ENCODE data around the gene SPATA31D4.
"Not testable (repeated sequence)": the region's sequence is repeated elsewhere in the genome, so short reads cannot be mapped to it uniquely, and the experiment has no call there.

Gene SPATA31D4

GRCh38 chr9:81928305-81928704, at the start of gene SPATA31D4:
TSS of gene SPATA31D4 (plus strand) at chr9:81928428. CDS start at chr9:81928514, 86 bp downstream.
- not testable (repeated sequence) for DNase-seq

DNA sequence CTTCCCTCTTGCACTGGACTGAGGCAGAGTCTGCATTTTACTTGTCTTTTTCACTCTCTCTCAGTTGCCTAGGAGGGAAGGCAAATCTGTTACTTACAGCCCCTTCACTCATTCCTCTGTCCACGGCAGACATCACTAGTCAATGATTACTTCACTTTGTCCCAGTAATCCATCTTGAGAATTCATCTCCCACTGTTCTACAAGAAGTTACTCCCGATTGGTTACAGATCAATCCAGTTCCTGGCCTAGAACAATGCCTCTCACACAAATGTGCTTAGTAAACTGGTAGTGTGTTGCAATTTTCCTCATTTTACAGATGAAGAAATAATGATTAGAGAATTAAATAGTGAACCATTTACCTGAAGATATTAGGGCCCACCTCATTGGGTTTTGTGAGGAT, 49.7 kb upstream of the SPATA31D4 start:
- DNase-seq, result no peak

- no peak for DNase-seq
Measured at GRCh38 chr9:81879501-81879916, 48.7 kb upstream of the SPATA31D4 start.

GRCh38 chr9:81885602-81886001, 42.6 kb upstream of the SPATA31D4 start:
- DNase-seq, result no peak

DNA sequence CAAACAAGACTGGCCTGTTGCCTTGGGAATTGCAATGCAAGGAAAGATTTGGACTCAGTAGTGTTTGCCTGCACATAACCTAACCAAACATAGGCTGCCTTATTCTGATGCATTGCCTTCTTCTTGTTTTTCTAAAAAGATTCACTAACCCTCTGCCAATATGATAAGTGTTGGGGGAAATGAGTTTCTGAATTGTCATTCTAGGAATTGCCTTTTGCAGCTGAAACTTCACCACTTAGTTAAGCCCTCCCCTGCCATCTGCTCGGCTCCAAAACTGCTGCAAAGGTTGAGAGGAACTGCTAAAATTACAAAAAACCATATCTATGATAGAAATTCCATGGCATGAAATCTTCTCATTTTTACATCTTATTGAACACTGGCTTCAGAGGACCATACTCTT, 41.6 kb upstream of the SPATA31D4 start:
- no peak for DNase-seq

- DNase-seq, result no peak
Measured at GRCh38 chr9:81890104-81890503, 38.1 kb upstream of the SPATA31D4 start.

- no peak for DNase-seq
Measured at GRCh38 chr9:81892440-81892839, 35.8 kb upstream of the SPATA31D4 start.

- DNase-seq, result no peak
Measured at GRCh38 chr9:81893929-81894328, 34.3 kb upstream of the SPATA31D4 start.

DNA sequence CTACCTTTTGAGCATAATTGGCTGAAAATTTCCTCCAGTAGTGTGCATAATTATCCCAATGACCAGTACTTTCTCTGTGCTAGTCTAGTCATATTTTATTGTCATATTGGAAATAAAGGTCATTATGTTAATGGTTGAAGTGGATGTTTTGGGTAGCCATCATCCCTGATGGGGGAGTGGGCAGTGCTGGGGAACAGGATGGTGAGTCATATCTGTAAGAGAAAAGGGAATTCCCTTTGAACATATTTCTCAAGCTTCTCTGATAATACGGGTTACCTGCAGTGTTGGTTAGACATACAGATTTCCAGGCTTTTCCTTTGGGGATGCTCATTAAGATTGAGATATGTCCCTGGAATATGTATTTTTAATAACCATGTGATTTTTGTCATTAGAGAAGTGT, 33.3 kb upstream of the SPATA31D4 start:
- DNase-seq, result no peak

GRCh38 chr9:81896070-81896469, 32.2 kb upstream of the SPATA31D4 start:
- no peak for DNase-seq

DNA sequence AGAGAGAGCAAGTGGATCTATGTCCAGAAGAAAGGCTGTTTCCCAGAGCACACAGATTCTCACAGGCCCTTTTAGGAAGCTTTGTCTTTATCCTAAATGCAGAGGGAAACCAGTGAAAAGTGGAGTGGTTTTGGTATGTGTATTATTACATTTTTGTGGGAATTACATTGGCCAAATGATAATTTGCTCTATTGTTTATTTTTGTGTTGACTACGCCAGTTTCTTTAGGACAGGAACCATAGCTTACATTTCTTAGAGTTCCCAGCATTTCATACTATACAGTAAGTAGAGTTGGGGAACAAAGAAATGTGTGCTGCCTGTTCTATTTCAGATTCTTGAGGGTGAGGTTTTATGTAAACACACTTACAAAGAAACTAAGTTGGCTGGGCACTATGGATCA, 29.4 kb upstream of the SPATA31D4 start:
- DNase-seq, result no peak

- no peak for DNase-seq
Measured at GRCh38 chr9:81902196-81902595, 26.0 kb upstream of the SPATA31D4 start.

- DNase-seq, result no peak
Measured at GRCh38 chr9:81902626-81903025, 25.6 kb upstream of the SPATA31D4 start.

DNA sequence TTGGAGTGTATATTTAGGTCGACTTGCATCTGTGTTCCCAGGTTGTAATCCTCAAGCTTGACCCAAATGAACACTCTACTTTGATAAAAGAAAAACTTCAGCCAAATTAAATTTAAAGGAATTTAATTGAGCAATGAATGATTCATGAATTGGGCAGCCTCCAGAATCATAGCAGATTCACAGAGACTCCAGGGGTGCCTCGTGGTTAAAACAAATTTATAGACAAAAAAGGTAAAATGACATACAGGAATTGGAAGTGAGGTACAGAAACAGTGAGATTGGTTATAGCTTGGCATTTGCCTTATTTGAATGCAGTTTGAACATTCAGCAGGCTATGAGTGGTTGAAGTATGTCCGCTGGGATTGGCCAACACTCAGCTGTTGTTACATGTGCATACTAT, 21.6 kb upstream of the SPATA31D4 start:
- no peak for DNase-seq

DNA sequence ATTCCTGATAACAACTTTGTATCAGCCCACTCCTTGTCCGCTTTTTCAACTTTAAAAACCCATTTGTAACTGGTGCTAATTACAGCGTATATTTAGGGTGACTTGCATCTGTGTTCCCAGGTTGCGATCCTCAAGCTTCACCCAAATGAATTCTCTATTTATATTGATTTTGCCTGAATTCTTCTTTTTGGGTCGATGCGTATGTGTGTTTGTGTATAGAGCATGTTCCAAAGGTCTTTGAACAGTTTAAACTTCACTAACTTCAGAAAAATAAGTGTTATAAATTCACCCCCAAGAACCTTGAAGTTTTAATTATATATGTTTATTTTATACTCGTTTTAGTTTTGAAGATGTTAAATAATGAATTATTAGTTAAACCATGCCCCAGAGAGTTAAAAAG, 16.1 kb upstream of the SPATA31D4 start:
- DNase-seq, result no peak

- no peak for DNase-seq
Measured at GRCh38 chr9:81915801-81916505, 12.3 kb upstream of the SPATA31D4 start.

DNA sequence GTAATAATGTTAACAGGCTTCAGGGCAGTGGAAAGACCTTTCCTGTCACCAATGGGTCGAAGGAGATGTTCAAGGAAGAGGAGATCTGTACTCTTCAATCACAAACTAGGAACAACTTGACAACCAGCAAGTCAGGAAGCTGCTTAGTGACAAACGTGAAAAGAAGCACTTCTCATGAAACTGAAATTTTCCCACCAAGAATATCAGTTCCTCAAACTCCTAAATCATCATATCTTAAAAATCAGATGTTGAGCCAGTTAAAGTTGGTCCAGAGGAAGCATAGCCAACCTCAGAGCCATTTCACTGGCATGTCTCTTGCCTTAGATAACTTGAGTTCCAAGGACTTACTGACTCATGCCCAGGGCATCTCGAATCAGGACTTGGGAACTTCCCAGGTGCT, 9.7 kb upstream of the SPATA31D4 start:
- not testable (repeated sequence) for DNase-seq

GRCh38 chr9:81930147-81930546, 1.9 kb downstream of the SPATA31D4 start:
- not testable (repeated sequence) for DNase-seq

DNA sequence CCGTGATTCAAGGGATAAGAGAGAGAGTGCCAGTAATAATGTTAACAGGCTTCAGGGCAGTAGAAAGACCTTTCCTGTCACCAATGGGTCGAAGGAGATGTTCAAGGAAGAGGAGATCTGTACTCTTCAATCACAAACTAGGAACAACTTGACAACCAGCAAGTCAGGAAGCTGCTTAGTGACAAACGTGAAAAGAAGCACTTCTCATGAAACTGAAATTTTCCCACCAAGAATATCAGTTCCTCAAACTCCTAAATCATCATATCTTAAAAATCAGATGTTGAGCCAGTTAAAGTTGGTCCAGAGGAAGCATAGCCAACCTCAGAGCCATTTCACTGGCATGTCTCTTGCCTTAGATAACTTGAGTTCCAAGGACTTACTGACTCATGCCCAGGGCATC, 5.3 kb downstream of the SPATA31D4 start:
- not testable (repeated sequence) for DNase-seq

DNA sequence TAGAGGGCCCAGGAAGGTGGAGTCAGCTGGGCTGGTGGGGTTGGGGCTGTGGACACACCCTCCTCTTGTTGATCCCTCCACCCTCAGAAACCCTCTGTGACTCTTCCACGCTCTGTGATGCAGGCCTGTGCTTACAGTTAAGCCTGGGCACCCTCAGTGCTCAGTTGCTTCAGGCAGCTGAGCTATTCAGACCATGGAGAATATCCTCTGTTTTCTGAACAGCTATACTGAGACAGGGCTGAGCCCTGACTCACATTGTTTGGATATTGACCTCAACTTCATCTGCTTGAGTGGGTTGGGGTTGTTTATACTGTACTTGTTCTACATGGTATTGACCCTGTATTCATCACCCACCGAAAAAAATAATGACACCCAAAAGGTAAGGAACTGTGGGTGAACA, 15.2 kb downstream of the SPATA31D4 start, which contains the start of gene SPATA31D3:
Gene SPATA31D3 (plus strand): TSS at position 108 of the 400 bp plus-strand sequence. CDS start 86 bp downstream, at position 194.
- DNase-seq, result not testable (repeated sequence)

GRCh38 chr9:81948650-81949049, 20.4 kb downstream of the SPATA31D4 start:
- DNase-seq, result not testable (repeated sequence)

DNA sequence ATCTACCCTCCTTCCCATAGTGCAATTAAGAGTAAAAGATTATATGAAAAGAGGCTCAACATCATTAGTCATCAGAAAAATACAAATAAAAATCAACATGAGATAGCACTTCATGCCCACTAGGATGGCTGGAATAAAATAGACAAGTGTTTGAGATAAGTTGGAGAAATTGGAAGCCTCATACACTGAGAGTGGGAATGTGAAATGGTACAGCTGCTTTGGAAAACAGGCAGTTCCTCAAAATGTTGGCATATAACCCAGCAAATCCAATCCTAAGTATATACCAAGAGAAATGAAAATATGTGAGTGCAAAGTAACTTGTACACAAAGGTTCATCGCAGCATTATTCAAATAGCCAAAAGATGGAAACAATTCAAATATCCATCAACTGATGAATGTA, 24.9 kb downstream of the SPATA31D4 start:
- no peak for DNase-seq

DNA sequence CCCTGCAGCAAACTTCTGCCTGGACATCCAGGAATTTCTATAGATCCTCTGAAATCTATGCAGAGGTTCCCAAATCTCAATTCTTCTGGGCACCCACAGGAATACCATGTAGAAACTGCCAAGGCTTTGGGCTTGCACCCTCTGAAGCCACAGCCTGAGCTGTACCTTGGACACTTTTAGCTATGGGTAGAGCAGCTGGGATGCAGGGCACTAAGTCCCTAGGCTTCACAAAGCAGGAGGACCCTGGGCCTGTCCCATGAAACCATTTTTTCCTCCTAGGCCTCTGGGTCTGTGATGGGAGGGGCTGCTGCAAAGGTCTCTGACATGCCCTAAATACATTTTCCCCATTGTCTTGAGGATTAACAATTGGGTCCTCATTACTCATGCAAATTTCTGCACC, 27.4 kb downstream of the SPATA31D4 start:
- no peak for DNase-seq

GRCh38 chr9:81964218-81965171, 36.3 kb downstream of the SPATA31D4 start:
- DNase-seq, result no peak
